Endothelial cell of umbilical vein (primary cell): ENCODE results near the gene PAXX. TPM values are rescaled to one million over a fixed set of nuclear protein-coding genes. Genes with fewer than 3 reads are reported as not detected.

Experiments used
- BruUV-seq: library from RNA; stranded (reverse); fragments of 400-500 nt; replicated peaks from 2 replicates; lab custom pipeline; 2021; lab: Mats Ljungman, UMichigan
- CTCF ChIA-PET: fragments of 300-600, 350-600 bp; sonication (Branson Sonifier 250); formaldehyde crosslinking; loops from one replicate; lab custom pipeline; 2021; ENCODE audit warnings: antibody characterized with exemption, inconsistent platforms; lab: Charles Lee
- POLR2A ChIA-PET: fragments of 300-600, 350-600 bp; sonication (Branson Sonifier 250); formaldehyde crosslinking; loops from one replicate; lab custom pipeline; 2021; ENCODE audit warnings: antibody characterized with exemption, inconsistent platforms; lab: Charles Lee
- DNase-seq: peaks from one replicate; pipeline ENCODE4 v3.0.0-alpha.2; 2011; ENCODE audit warnings: low read depth, low spot score
- FAIRE-seq: peaks from 2 replicates; lab custom pipeline; 2011; peaks lifted over from hg19 to GRCh38; lab: Jason Lieb, UNC
- H2AFZ ChIP-seq: 2 replicates; pipeline ENCODE4 v1.6.0; 2012; ENCODE audit warnings: low read depth, low read length, control low read depth, inconsistent platforms
- H3K27ac ChIP-seq: 2 replicates; pipeline ENCODE4 v1.5.1; 2011; ENCODE audit warnings: low read depth, mild to moderate bottlenecking, control low read depth, low read length, moderate library complexity; ENCODE audit not compliant: insufficient read depth
- H3K27me3 ChIP-seq, 2 experiments: 2 replicates each; pipeline versions ENCODE4 v1.6.0 to v1.6.1; 2011; ENCODE audit warnings: low read length in 2 of 2, mixed read lengths in 1 of 2; ENCODE audit not compliant: control insufficient read depth in 2 of 2, insufficient read depth in 2 of 2
- H3K36me3 ChIP-seq, 2 experiments: 2 replicates in 1 of 2; 3 replicates in 1 of 2; pipeline ENCODE4 v1.5.1; 2011; ENCODE audit warnings: low read length in 2 of 2, mild to moderate bottlenecking in 1 of 2, moderate library complexity in 1 of 2; ENCODE audit not compliant: control insufficient read depth in 2 of 2, insufficient read depth in 2 of 2; ENCODE audit errors: extremely low read depth in 1 of 2
- H3K4me1 ChIP-seq: 3 replicates; pipeline ENCODE4 v1.5.1; 2011; ENCODE audit warnings: mild to moderate bottlenecking, low read length; ENCODE audit not compliant: control insufficient read depth, insufficient read depth; ENCODE audit errors: extremely low read depth
- H3K4me2 ChIP-seq: 2 replicates; pipeline ENCODE4 v1.6.1; 2011; ENCODE audit warnings: low read length, control low read depth, mixed read lengths; ENCODE audit not compliant: insufficient read depth
- H3K4me3 ChIP-seq, 3 experiments: fragments of 200-600 bp in 1 of 3; sonication (generic), shearing (Covaris generic) in 1 of 3; replicated peaks in 1 of 3; 2 replicates each; pipeline ENCODE4 v1.5.1; 2011 to 2016; ENCODE audit warnings: control low read depth in 3 of 3, low read length in 3 of 3, mild to moderate bottlenecking in 2 of 3, inconsistent platforms in 1 of 3, low read depth in 1 of 3, moderate library complexity in 1 of 3; ENCODE audit not compliant: insufficient read depth in 1 of 3
- H3K79me2 ChIP-seq: 2 replicates; pipeline ENCODE4 v1.6.0; 2012; ENCODE audit warnings: low read length, inconsistent platforms; ENCODE audit not compliant: control insufficient read depth, insufficient read depth
- H3K9ac ChIP-seq: replicated peaks from 2 replicates; pipeline ENCODE3; 2011; ENCODE audit warnings: low read length, control low read depth; ENCODE audit not compliant: insufficient read depth; ENCODE audit errors: extremely low read depth
- H3K9me1 ChIP-seq: replicated peaks from 3 replicates; pipeline ENCODE4 v1.6.0; 2011; ENCODE audit warnings: mild to moderate bottlenecking, low read length; ENCODE audit not compliant: control insufficient read depth, insufficient read depth; ENCODE audit errors: extremely low read depth
- H3K9me3 ChIP-seq: replicated peaks from 2 replicates; pipeline ENCODE4 v1.5.1; 2012; ENCODE audit warnings: low read length, inconsistent platforms; ENCODE audit not compliant: control insufficient read depth, insufficient read depth
- H4K20me1 ChIP-seq: replicated peaks from 2 replicates; pipeline ENCODE3; 2011; ENCODE audit warnings: mild to moderate bottlenecking, low read length; ENCODE audit not compliant: control insufficient read depth, insufficient read depth; ENCODE audit errors: extremely low read depth
- CTCF ChIP-seq, 2 donors: IDR thresholded peaks; 1 replicate in 1 of 2; 2 replicates in 1 of 2; pipeline ENCODE4 v1.5.1; 2011; ENCODE audit warnings: low read length in 2 of 2, mild to moderate bottlenecking in 2 of 2, moderate library complexity in 2 of 2, control low read depth in 1 of 2, inconsistent platforms in 1 of 2, low read depth in 1 of 2; ENCODE audit not compliant: insufficient read depth in 1 of 2; ENCODE audit errors: extremely low read depth in 1 of 2
- EZH2 ChIP-seq: IDR thresholded peaks from 2 replicates; pipeline ENCODE4 v1.6.1; 2012; ENCODE audit warnings: borderline replicate concordance, low read depth, mild to moderate bottlenecking, moderate library complexity, low read length, inconsistent platforms; ENCODE audit not compliant: severe bottlenecking
- FOS ChIP-seq: IDR thresholded peaks from 2 replicates; pipeline ENCODE4 v1.6.1; 2011; ENCODE audit warnings: mild to moderate bottlenecking, low read length, moderate library complexity, borderline replicate concordance; ENCODE audit not compliant: insufficient read depth
- GATA2 ChIP-seq: IDR thresholded peaks from 2 replicates; pipeline ENCODE4 v1.7.0; 2011; ENCODE audit warnings: low read depth, mild to moderate bottlenecking, moderate library complexity, mixed read lengths, low read length; ENCODE audit not compliant: insufficient read length, insufficient read depth
- JUN ChIP-seq: IDR thresholded peaks from 2 replicates; pipeline ENCODE4 v1.6.1; 2011; ENCODE audit warnings: borderline replicate concordance, low read depth; ENCODE audit not compliant: insufficient read length, insufficient read depth
- MAX ChIP-seq: IDR thresholded peaks from 2 replicates; pipeline ENCODE4 v1.6.1; 2011; ENCODE audit not compliant: insufficient read depth, insufficient read length
- MYC ChIP-seq: IDR thresholded peaks from one replicate; pipeline ENCODE4 v1.6.1; 2011; ENCODE audit warnings: mild to moderate bottlenecking, low read depth, low read length
- POLR2A ChIP-seq: IDR thresholded peaks from 2 replicates; pipeline ENCODE4 v1.6.1; 2012; ENCODE audit warnings: low read depth, mild to moderate bottlenecking, control low read depth, low read length
- POLR2AphosphoS5 ChIP-seq: IDR thresholded peaks from 2 replicates; pipeline ENCODE4 v1.6.1; 2012; ENCODE audit warnings: low read depth, mild to moderate bottlenecking, control low read depth, low read length, moderate library complexity; ENCODE audit not compliant: insufficient read depth
- dilution Hi-C: fragments of 300-500 bp; cut with MboI; formaldehyde crosslinking; loops from one replicate; pipeline ENCODE4 v1.15.0; 2019; ENCODE audit warnings: low sequenced_read_pairs; ENCODE audit not compliant: extremely low pct_ligation_motif_present
- intact Hi-C: fragments of 100-400 bp; cut with micrococcal nuclease; formaldehyde crosslinking; loops from one replicate; pipeline ENCODE4 v1.10.0; 2022
- polyA plus RNA-seq, 4 experiments: library from polyadenylated mRNA; depleted of rRNA in 3 of 4; stranded (reverse) in 3 of 4; unstranded in 1 of 4; fragments of >200 nt; gene quantifications; 2 replicates each; pipeline versions ENCODE4 v1.2.1 to v1.2.3, GENCODE V29; 2011 to 2012; ENCODE audit warnings: missing spikeins in 1 of 4
- total RNA-seq: library from RNA; stranded (reverse); gene quantifications from 2 replicates; pipeline ENCODE4 v1.2.3, GENCODE V29; 2021

The PAXX gene
- total and polyA plus RNA-seq, 2 donors (not counting 3 experiments of a cell fraction or from before 2014, with no cell fraction given) = 34.0 to 35.0 TPM

GRCh38 chr9:137037035-137037434, 44.8 kb downstream of the PAXX start:
- FAIRE-seq (no peak), DNase-seq (no peak)
- ChIA-PET POLR2A (interaction anchor here (0.7 kb wide), 1 partner anchor 86 kb away, joined by 4 read pairs; no protein-coding TSS in a partner anchor), CTCF (interaction anchor here (1.5 to 4.3 kb wide), 3 partner anchors 8 to 89 kb away, joined by 4 to 111 read pairs (median 58); partner anchors contain the start of genes ABCA2 and NPDC1)
- no peak overlapping the region for H3K9ac ChIP-seq
- no peak overlapping the region for H3K4me3 ChIP-seq
- peaks cover 0 to 17% of the 10 kb centered on the region in 2 experiments for H3K36me3 ChIP-seq
- TF ChIP-seq POLR2A (no peak), GATA2 (no peak)
- H3K9me3 ChIP-seq = no peaks in the 10 kb centered on the region
- peaks cover 11% of the 10 kb centered on the region for H3K4me1 ChIP-seq
- BruUV-seq = no TSS peak
- H3K79me2 ChIP-seq = peaks cover 5% of the 10 kb centered on the region
- no peaks in the 10 kb centered on the region for H3K27me3 ChIP-seq
- no peak overlapping the region for H3K27ac ChIP-seq
- intact Hi-C loops (no loop called here), dilution Hi-C loops (no loop called here)
- H3K4me2 ChIP-seq = no peak overlapping the region
- H2AFZ ChIP-seq = no peak overlapping the region
- no peaks in the 10 kb centered on the region for H4K20me1 ChIP-seq
- H3K9me1 ChIP-seq = no peaks in the 10 kb centered on the region

GRCh38 chr9:137037483-137037882, 45.3 kb downstream of the PAXX start:
- Histone ChIP-seq H3K36me3 (peaks cover 0 to 17% of the 10 kb centered on the region in 2 experiments), H3K79me2 (peaks cover 5% of the 10 kb centered on the region), H3K4me1 (peaks cover 11% of the 10 kb centered on the region), H3K9me1 (no peaks in the 10 kb centered on the region), H3K27ac (no peak overlapping the region), H3K4me3 (no peak overlapping the region), H3K27me3 (no peaks in the 10 kb centered on the region), H3K4me2 (no peak overlapping the region), H4K20me1 (no peaks in the 10 kb centered on the region), H3K9ac (no peak overlapping the region), H2AFZ (no peak overlapping the region), H3K9me3 (no peaks in the 10 kb centered on the region)
- CTCF ChIA-PET = interaction anchor here (1.5 to 4.3 kb wide), 4 partner anchors 8 to 90 kb away, joined by 4 to 111 read pairs (median 34); partner anchors contain the start of genes ABCA2 and NPDC1
- dilution Hi-C loops = no loop called here
- no peak for DNase-seq
- TF ChIP-seq POLR2A (no peak), POLR2AphosphoS5 (no peak), GATA2 (no peak), MYC (no peak), FOS (no peak), JUN (no peak), MAX (no peak), CTCF (IDR thresholded peaks at IDR 0.05; ENCODE audit: extremely low read depth in 1 of 2, insufficient read depth in 1 of 2, low read depth in 1 of 2, low read length in 2 of 2) (no peak), EZH2 (no peak)
- FAIRE-seq = no peak
- no TSS peak for BruUV-seq
- POLR2A ChIA-PET = no interaction called here
- intact Hi-C loops = no loop called here
